Heart left ventricle (tissue), 13 donors: Measurements from ENCODE around the gene GRK5.

Experiments
- CTCF ChIP-seq, 12 donors: fragments of 200-600 bp; sonication (generic) in 4 of 12; IDR thresholded peaks; one replicate each; pipeline versions ENCODE4 v1.5.0 to v1.8.0; 2018 to 2022; ENCODE audit warnings: antibody characterized with exemption in 12 of 12, mild to moderate bottlenecking in 5 of 12
- POLR2A ChIP-seq, 2 donors: fragments of 450-650 bp; IDR thresholded peaks; one replicate each; pipeline ENCODE4 v1.6.1; 2017; ENCODE audit warnings: antibody characterized with exemption in 2 of 2, mild to moderate bottlenecking in 2 of 2, moderate library complexity in 2 of 2
- donor health status: ischemic (EF 13 %, LVEDD 7.1; RV severe dilation, severe dysfunction).
- donor health status: DM: no; HTN: yes; CAD: no.
- donor health status: DM: no; HTN: no; CAD: no.
- donor health status: ischemic (EF 25% LVEDD 6.9; RV normal size, moderate dysfunction).
- donor health status: ischemic (EF 25% LVEDD 5.7; RV mildly dilated, moderate dysfunction).
- donor health status: ischemic (EF 35%, LVEDD 5.7; RV mildly dilated, moderate dysfunction).
- donor health status: nonischemic (EF 11% LVEDD 7.7; RV severe dilation, severe dysfunction).
- donor health status: DM: yes; HTN: yes; CAD: no.
- donor health status: PGD.
- donor health status: ischemic (EF 29% LVEDD 5.4; RV normal size, mild dysfunction).
- donor health status: nonischemic (EF 23%, LVEDD 6.1; RV moderate dilation, normal function).

DNA sequence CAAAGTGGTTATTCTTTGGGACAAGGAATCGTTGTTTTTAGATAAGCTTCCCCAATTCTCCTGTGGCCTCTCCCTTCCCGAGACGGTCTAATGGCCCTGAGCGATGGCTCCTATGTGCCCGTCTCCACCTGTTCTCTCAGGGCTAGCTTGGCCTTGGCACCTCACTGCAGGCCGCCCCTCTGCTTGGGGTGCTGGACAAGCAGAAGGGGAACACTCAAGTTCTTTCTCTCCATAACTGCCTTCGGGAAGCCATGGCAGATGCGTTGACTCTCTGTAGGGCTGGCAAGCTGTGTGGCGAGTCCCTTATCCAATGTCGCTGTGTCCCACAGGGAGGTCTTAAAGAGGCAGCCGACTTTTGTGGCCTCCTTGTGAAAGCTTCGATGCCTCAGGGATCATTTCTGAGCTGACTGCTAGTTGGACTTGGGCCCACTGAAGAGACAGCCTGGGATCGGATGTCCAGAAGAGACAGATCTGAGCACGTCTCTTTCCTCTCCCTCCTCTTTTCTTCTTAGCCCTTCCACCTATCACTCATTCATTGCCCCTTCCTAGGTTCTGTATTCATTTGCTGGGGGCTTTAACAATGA lies 70.8 kb downstream of the GRK5 start:
- TF ChIP-seq CTCF (IDR thresholded peaks at IDR 0.05) (no peak), POLR2A (IDR thresholded peaks at IDR 0.05) (no peak)
